Hepatocyte (in vitro differentiated cells): ENCODE data around the gene VPS45. TPM values are rescaled to one million over a fixed set of nuclear protein-coding genes. Genes with fewer than 3 reads are reported as not detected.

Experiments used
- DNase-seq: peaks from one replicate; pipeline ENCODE4 v3.0.0-alpha.2; 2016; ENCODE audit warnings: low spot score
- H2AFZ ChIP-seq: fragments of 200-600 bp; sonication (generic); 2 replicates; pipeline ENCODE4 v1.6.0; 2016; ENCODE audit warnings: antibody characterized with exemption, mild to moderate bottlenecking
- H3K27ac ChIP-seq: fragments of 200-600 bp; sonication (generic); 2 replicates; pipeline ENCODE4 v1.5.1; 2016; ENCODE audit warnings: mild to moderate bottlenecking
- H3K27me3 ChIP-seq: fragments of 200-600 bp; sonication (generic); 2 replicates; pipeline ENCODE4 v1.6.1; 2016
- H3K36me3 ChIP-seq: fragments of 200-600 bp; sonication (generic); replicated peaks from 2 replicates; pipeline ENCODE4 v1.5.1; 2016; ENCODE audit warnings: low read depth; ENCODE audit not compliant: insufficient read depth
- H3K4me1 ChIP-seq: fragments of 200-600 bp; sonication (generic); 2 replicates; pipeline ENCODE4 v1.5.1; 2016; ENCODE audit warnings: mild to moderate bottlenecking, moderate library complexity; ENCODE audit not compliant: insufficient read depth
- H3K4me2 ChIP-seq: fragments of 200-600 bp; sonication (generic); 2 replicates; pipeline ENCODE4 v1.6.0; 2016
- H3K4me3 ChIP-seq: fragments of 200-600 bp; sonication (generic); 2 replicates; pipeline ENCODE4 v1.5.1; 2016; ENCODE audit warnings: mild to moderate bottlenecking
- H3K79me2 ChIP-seq: fragments of 200-600 bp; sonication (generic); 2 replicates; pipeline ENCODE4 v1.6.0; 2017; ENCODE audit warnings: mild to moderate bottlenecking
- H3K9me2 ChIP-seq: fragments of 200-600 bp; sonication (generic); replicated peaks from 2 replicates; pipeline ENCODE4 v1.6.0; 2017; ENCODE audit warnings: mild to moderate bottlenecking; ENCODE audit not compliant: insufficient read depth
- H3K9me3 ChIP-seq: fragments of 200-600 bp; sonication (generic); 2 replicates; pipeline ENCODE4 v1.5.1; 2016; ENCODE audit warnings: low read depth, mild to moderate bottlenecking
- H4K20me1 ChIP-seq: fragments of 200-600 bp; sonication (generic); 2 replicates; pipeline ENCODE4 v1.6.0; 2016; ENCODE audit warnings: mild to moderate bottlenecking; ENCODE audit not compliant: insufficient read depth, poor library complexity, severe bottlenecking
- CTCF ChIP-seq: fragments of 200-600 bp; sonication (generic); IDR thresholded peaks from 2 replicates; pipeline ENCODE4 v1.5.1; 2016; ENCODE audit warnings: antibody characterized with exemption, mild to moderate bottlenecking; ENCODE audit not compliant: poor library complexity
- EZH2 ChIP-seq: fragments of 200-600 bp; sonication (generic); IDR thresholded peaks from 2 replicates; pipeline ENCODE4 v1.6.1; 2016; ENCODE audit warnings: antibody characterized with exemption, mild to moderate bottlenecking, borderline replicate concordance
- EZH2phosphoT487 ChIP-seq: fragments of 200-600 bp; sonication (generic); IDR thresholded peaks from one replicate; pipeline ENCODE4 v1.6.1; 2018; ENCODE audit warnings: antibody characterized with exemption, mild to moderate bottlenecking, low read depth, moderate library complexity; ENCODE audit not compliant: unreplicated experiment, severe bottlenecking
- WGBS: methylation state at CpG from one replicate; pipeline ENCODE4 v1.1.6; 2016; ENCODE audit warnings: low lambda C conversion rate; ENCODE audit errors: missing lambda C conversion rate; 5-methylcytosine and 5-hydroxymethylcytosine counted together
- polyA plus RNA-seq: library from polyadenylated mRNA; unstranded; fragments of >200 nt; fragmentation: Nextera tagmentation; extraction: Ambion mirVana; gene quantifications from 2 replicates; pipeline ENCODE4 v1.2.1, GENCODE V29; 2016
- total RNA-seq: library from RNA; depleted of rRNA; stranded (reverse); fragments of >200 nt; gene quantifications from 2 replicates; pipeline ENCODE4 v1.2.3, GENCODE V29; 2014

The VPS45 gene
- total and polyA plus RNA-seq, 2 experiments from 2014 or later = 23.8 to 37.1 TPM

- Histone ChIP-seq H3K27me3 (no peaks in the 10 kb centered on the region), H4K20me1 (no peaks in the 10 kb centered on the region), H3K9me2 (no peaks in the 10 kb centered on the region), H3K9me3 (no peaks in the 10 kb centered on the region), H3K27ac (peak overlapping the region; percentile 97), H2AFZ (peak overlapping the region; percentile 88), H3K4me3 (peak overlapping the region; percentile 68), H3K36me3 (no peaks in the 10 kb centered on the region), H3K4me1 (peaks cover 11% of the 10 kb centered on the region), H3K4me2 (peak overlapping the region; percentile 77), H3K79me2 (peaks cover 31% of the 10 kb centered on the region)
- peak; percentile 68 for DNase-seq
- 1% methylated on average over 13 of the region's 18 CpGs for WGBS
- TF ChIP-seq CTCF (no peak), EZH2phosphoT487 (no peak), EZH2 (no peak)
Measured at GRCh38 chr1:150066838-150067183, 765 bp upstream of the VPS45 start.

- H3K36me3 ChIP-seq = no peaks in the 10 kb centered on the region
- 7% methylated on average over 2 of the region's 2 CpGs for WGBS
- H3K9me2 ChIP-seq = no peaks in the 10 kb centered on the region
Measured at GRCh38 chr1:150068109-150068435, 496 bp downstream of the VPS45 start.

GRCh38 chr1:150069923-150070322 is 2.3 kb downstream of the VPS45 start:
- H4K20me1 ChIP-seq = no peaks in the 10 kb centered on the region
- H3K36me3 ChIP-seq = no peaks in the 10 kb centered on the region
- no peak for DNase-seq
- no peaks in the 10 kb centered on the region for H3K9me3 ChIP-seq
- TF ChIP-seq CTCF = no peak
- TF ChIP-seq EZH2phosphoT487 = no peak
- TF ChIP-seq EZH2 = no peak
- H3K27me3 ChIP-seq = no peaks in the 10 kb centered on the region
- H3K9me2 ChIP-seq = no peaks in the 10 kb centered on the region
- no peak overlapping the region for H2AFZ ChIP-seq
- H3K4me3 ChIP-seq = no peak overlapping the region
- WGBS = 94% methylated on average over 5 of the region's 5 CpGs
- peaks cover 25% of the 10 kb centered on the region for H3K79me2 ChIP-seq
- no peak overlapping the region for H3K4me2 ChIP-seq
- no peak overlapping the region for H3K27ac ChIP-seq
- H3K4me1 ChIP-seq = peaks cover 11% of the 10 kb centered on the region

More at GRCh38 chr1:150068109-150068435, 496 bp downstream of the VPS45 start:
- H3K4me1 ChIP-seq = peaks cover 11% of the 10 kb centered on the region
- peak; percentile 6 for DNase-seq
- H3K27me3 ChIP-seq = no peaks in the 10 kb centered on the region
- peaks cover 31% of the 10 kb centered on the region for H3K79me2 ChIP-seq
- no peaks in the 10 kb centered on the region for H4K20me1 ChIP-seq
- no peaks in the 10 kb centered on the region for H3K9me3 ChIP-seq
- no peak for TF ChIP-seq EZH2
- peak overlapping the region; percentile 68 for H3K4me3 ChIP-seq
- H3K4me2 ChIP-seq = peak overlapping the region; percentile 77
- H3K27ac ChIP-seq = peak overlapping the region; percentile 97
- H2AFZ ChIP-seq = peak overlapping the region; percentile 88

GRCh38 chr1:150072959-150073358 is 5.4 kb downstream of the VPS45 start:
- no peak overlapping the region for H3K4me2 ChIP-seq
- TF ChIP-seq CTCF = peak; percentile 56
- no peak for TF ChIP-seq EZH2
- H3K27me3 ChIP-seq = no peaks in the 10 kb centered on the region
- H4K20me1 ChIP-seq = no peaks in the 10 kb centered on the region
- peaks cover 12% of the 10 kb centered on the region for H3K79me2 ChIP-seq
- no peak overlapping the region for H3K27ac ChIP-seq
- H3K9me2 ChIP-seq = no peaks in the 10 kb centered on the region
- H2AFZ ChIP-seq = no peak overlapping the region
- DNase-seq = no peak
- H3K4me3 ChIP-seq = no peak overlapping the region
- WGBS = 86% methylated on average over 3 of the region's 3 CpGs
- H3K9me3 ChIP-seq = no peaks in the 10 kb centered on the region
- peaks cover 7% of the 10 kb centered on the region for H3K4me1 ChIP-seq
- no peaks in the 10 kb centered on the region for H3K36me3 ChIP-seq
